ENCODE measurements around the gene P3H3.

The P3H3 gene

GRCh38 chr12:6832125-6832524 is 3.9 kb downstream of the P3H3 start:
- DNase-seq (ENCODE audit: low read depth), result no peak
- TF ChIP-seq CTCF (IDR thresholded peaks at IDR 0.05; ENCODE audit: insufficient read depth, low read depth, low read length, missing control alignments), result no peak
- H3K4me3 ChIP-seq (ENCODE audit: low read depth, low read length), result no peak overlapping the region

- TF ChIP-seq CTCF (IDR thresholded peaks at IDR 0.05; ENCODE audit: insufficient read depth, low read depth, low read length, missing control alignments), result no peak
- no peak overlapping the region for H3K4me3 ChIP-seq (ENCODE audit: low read depth, low read length)
- no peak for DNase-seq (ENCODE audit: low read depth)
Observed at GRCh38 chr12:6833189-6833890, 5.1 kb downstream of the P3H3 start.

- no peak for DNase-seq (ENCODE audit: low read depth)
- no peak overlapping the region for H3K4me3 ChIP-seq (ENCODE audit: low read depth, low read length)
- TF ChIP-seq CTCF (IDR thresholded peaks at IDR 0.05; ENCODE audit: insufficient read depth, low read depth, low read length, missing control alignments), result no peak
Observed at GRCh38 chr12:6834254-6834653, 6.0 kb downstream of the P3H3 start.

- no peak for DNase-seq (ENCODE audit: low read depth)
- TF ChIP-seq CTCF (IDR thresholded peaks at IDR 0.05; ENCODE audit: insufficient read depth, low read depth, low read length, missing control alignments), result no peak
- no peak overlapping the region for H3K4me3 ChIP-seq (ENCODE audit: low read depth, low read length)
Observed at GRCh38 chr12:6834873-6835272, 6.7 kb downstream of the P3H3 start.

GRCh38 chr12:6836851-6837250 is 8.6 kb downstream of the P3H3 start:
- no peak overlapping the region for H3K4me3 ChIP-seq (ENCODE audit: low read depth, low read length)
- DNase-seq (ENCODE audit: low read depth), result no peak
- TF ChIP-seq CTCF (IDR thresholded peaks at IDR 0.05; ENCODE audit: insufficient read depth, low read depth, low read length, missing control alignments), result no peak

- H3K4me3 ChIP-seq (ENCODE audit: low read depth, low read length), result no peak overlapping the region
- no peak for DNase-seq (ENCODE audit: low read depth)
- no peak for TF ChIP-seq CTCF (IDR thresholded peaks at IDR 0.05; ENCODE audit: insufficient read depth, low read depth, low read length, missing control alignments)
Observed at GRCh38 chr12:6837370-6838060, 9.3 kb downstream of the P3H3 start.
